NT2/D1 (cell line): Measurements from ENCODE around the gene TENM4.

ENCODE experiments used
- DNase-seq: peaks from one replicate; pipeline ENCODE4 v3.0.0-alpha.2; 2011; ENCODE audit warnings: low read depth, low spot score
- H3K27me3 ChIP-seq: 2 replicates; pipeline ENCODE4 v1.6.0; 2011; ENCODE audit warnings: mild to moderate bottlenecking; ENCODE audit not compliant: insufficient read length, insufficient read depth
- H3K36me3 ChIP-seq: 2 replicates; pipeline ENCODE4 v1.6.1; 2011; ENCODE audit warnings: mild to moderate bottlenecking, low read length, mixed read lengths; ENCODE audit not compliant: insufficient read depth, insufficient read length
- H3K4me1 ChIP-seq: 2 replicates; pipeline ENCODE4 v1.5.1; 2011; ENCODE audit not compliant: insufficient read depth, insufficient read length
- H3K4me3 ChIP-seq: 2 replicates; pipeline ENCODE4 v1.5.1; 2011; ENCODE audit warnings: low read depth; ENCODE audit not compliant: insufficient read length
- H3K9ac ChIP-seq: 2 replicates; pipeline ENCODE4 v1.6.0; 2011; ENCODE audit warnings: low read depth; ENCODE audit not compliant: insufficient read length
- H3K9me3 ChIP-seq: 2 replicates; pipeline ENCODE4 v1.5.1; 2011; ENCODE audit warnings: mild to moderate bottlenecking, low read length; ENCODE audit not compliant: insufficient read depth
- SUZ12 ChIP-seq: IDR thresholded peaks from 2 replicates; pipeline ENCODE4 v1.6.1; 2011; ENCODE audit not compliant: insufficient read length, insufficient read depth; ENCODE audit errors: extremely low read depth
- YY1 ChIP-seq: IDR thresholded peaks from 2 replicates; pipeline ENCODE4 v1.6.1; 2011; ENCODE audit not compliant: insufficient read length, insufficient read depth
- ZNF274 ChIP-seq: IDR thresholded peaks from 2 replicates; pipeline ENCODE4 v1.6.1; 2011; ENCODE audit warnings: mild to moderate bottlenecking, low read depth, low read length

TENM4 gene

DNA sequence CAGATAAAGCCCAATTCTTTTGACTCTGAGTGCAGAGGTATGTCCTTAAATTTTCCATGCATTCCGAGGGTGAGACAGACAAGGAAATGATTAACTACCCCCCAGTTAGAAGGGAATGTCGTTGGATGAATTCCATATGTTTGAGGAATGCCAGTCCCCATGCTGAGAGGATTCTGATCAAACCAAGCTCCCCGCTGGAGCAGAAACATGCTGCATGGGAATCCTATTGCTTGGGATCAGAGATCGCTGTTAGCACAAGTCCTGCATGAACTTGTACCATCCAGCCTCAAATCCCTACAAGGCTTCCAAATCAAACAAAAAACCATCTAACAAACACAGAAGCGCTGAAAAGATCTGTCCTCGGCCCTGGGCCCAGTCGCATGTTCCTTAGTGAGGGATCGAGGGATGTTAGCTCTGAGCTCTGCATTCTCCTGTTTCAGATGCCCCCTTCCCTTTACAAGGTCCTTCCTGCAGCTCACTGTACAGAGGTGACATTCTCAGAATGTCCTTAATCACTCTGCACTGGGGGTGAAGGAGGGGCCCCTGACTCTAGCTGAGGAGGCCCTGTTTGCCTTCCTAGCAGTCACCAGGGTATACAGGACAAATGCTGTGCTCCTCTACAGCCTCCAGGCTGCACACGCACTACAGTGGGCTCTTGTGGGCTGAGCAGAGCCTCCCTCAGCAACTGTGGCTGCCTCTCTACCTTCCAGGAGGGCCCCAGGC, 353.4 kb downstream of the TENM4 start:
- H3K9ac ChIP-seq, result peak overlapping the region; percentile 53
- DNase-seq, result peak; percentile 63
- TF ChIP-seq ZNF274 (no peak), SUZ12 (no peak), YY1 (no peak)
- no peaks in the 10 kb centered on the region for H3K9me3 ChIP-seq
- H3K27me3 ChIP-seq, result no peaks in the 10 kb centered on the region
- H3K4me1 ChIP-seq, result peaks cover 16% of the 10 kb centered on the region
- H3K36me3 ChIP-seq, result no peaks in the 10 kb centered on the region
- H3K4me3 ChIP-seq, result no peak overlapping the region

DNA sequence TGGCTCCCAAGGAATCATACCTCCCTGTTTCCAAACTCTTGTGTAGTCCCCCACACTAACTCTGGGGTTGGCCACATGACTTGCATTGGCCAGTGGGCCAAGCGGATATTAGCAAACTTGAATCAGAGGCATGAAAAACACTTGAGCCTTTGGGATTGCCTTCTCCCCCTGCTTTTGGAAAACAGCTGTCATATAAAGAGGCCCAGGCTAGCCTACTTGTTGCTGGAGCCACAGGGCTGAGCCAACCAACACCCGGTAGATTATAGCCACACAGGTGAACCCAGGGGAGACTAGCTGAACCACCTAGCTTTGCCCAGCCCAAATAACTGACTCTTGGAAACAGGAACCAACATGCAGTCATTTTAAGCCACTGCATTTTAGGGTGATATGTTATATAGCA, 354.8 kb downstream of the TENM4 start:
- Histone ChIP-seq H3K4me1 (peaks cover 17% of the 10 kb centered on the region), H3K36me3 (no peaks in the 10 kb centered on the region), H3K9me3 (no peaks in the 10 kb centered on the region), H3K9ac (no peak overlapping the region), H3K27me3 (no peaks in the 10 kb centered on the region), H3K4me3 (no peak overlapping the region)
- no peak for DNase-seq
- no peak for TF ChIP-seq YY1
- TF ChIP-seq SUZ12, result no peak
- TF ChIP-seq ZNF274, result no peak

DNA sequence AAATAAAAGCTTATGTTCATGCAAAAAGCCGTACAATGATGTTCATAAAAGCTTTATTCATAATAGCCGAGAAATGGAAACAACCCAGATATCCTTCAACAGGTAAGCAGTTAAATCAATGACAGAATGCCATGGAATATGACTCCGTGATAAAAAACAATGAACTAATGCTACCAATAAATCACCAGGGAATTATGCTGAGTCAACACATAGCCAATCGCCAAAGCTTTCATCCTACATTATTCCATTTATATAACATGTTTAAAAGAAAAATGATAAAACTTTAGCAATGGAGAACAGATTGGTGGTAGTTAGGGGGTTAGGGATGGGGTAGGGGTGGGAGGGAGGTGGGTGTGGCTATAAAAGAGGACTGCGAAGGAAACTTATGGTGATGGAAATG, 356.4 kb downstream of the TENM4 start:
- H3K9ac ChIP-seq, result no peak overlapping the region
- DNase-seq, result no peak
- TF ChIP-seq ZNF274, result no peak
- no peak for TF ChIP-seq YY1
- TF ChIP-seq SUZ12, result no peak
- no peaks in the 10 kb centered on the region for H3K9me3 ChIP-seq
- H3K36me3 ChIP-seq, result no peaks in the 10 kb centered on the region
- H3K4me1 ChIP-seq, result peaks cover 15% of the 10 kb centered on the region
- no peak overlapping the region for H3K4me3 ChIP-seq
- H3K27me3 ChIP-seq, result no peaks in the 10 kb centered on the region

DNA sequence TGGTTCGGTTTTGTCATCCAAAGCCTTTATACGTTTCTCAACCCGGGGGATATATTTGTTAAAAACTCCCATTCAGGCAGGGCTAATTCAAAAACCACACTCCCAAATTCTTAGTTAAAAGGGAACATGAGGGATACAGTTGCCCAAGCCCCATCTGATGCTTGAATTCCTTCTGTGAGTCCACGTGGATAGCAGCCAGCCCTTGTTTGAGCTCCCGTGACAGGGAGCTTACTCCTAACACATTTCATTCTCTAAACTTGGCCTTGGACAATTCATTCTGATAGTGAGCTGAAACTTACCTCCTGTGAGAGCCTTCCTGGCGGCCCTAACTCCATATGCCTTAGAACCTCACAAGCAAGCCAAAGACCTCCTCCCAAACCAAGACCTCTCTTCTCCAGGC, 357.5 kb downstream of the TENM4 start:
- DNase-seq, result no peak
- TF ChIP-seq ZNF274 (no peak), YY1 (no peak), SUZ12 (no peak)
- Histone ChIP-seq H3K36me3 (no peaks in the 10 kb centered on the region), H3K4me1 (peaks cover 13% of the 10 kb centered on the region), H3K9me3 (no peaks in the 10 kb centered on the region), H3K4me3 (no peak overlapping the region), H3K27me3 (no peaks in the 10 kb centered on the region), H3K9ac (no peak overlapping the region)

DNA sequence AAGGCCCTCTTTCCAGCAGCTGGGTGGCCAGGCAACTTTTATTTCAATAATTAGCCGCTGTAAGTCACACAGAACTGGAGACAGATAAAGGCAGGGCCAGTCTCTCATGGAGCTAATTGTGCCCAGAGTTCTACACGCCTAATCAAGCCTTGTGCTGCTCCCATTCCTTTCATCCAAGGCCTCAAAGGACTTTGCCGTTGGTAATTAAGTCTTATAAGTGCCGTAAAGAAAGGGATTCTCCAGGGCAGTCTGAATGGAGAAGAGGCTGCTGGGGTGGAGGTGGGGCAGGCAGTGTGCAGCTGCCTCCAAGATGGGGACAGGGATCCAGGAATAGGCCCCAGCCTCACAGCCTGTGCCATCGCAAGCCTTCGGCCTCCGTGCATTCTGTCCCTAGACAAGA, 357.9 kb downstream of the TENM4 start:
- DNase-seq, result no peak
- no peaks in the 10 kb centered on the region for H3K27me3 ChIP-seq
- H3K9me3 ChIP-seq, result no peaks in the 10 kb centered on the region
- no peak overlapping the region for H3K9ac ChIP-seq
- H3K4me3 ChIP-seq, result no peak overlapping the region
- no peak for TF ChIP-seq ZNF274
- H3K4me1 ChIP-seq, result peaks cover 10% of the 10 kb centered on the region
- no peaks in the 10 kb centered on the region for H3K36me3 ChIP-seq

DNA sequence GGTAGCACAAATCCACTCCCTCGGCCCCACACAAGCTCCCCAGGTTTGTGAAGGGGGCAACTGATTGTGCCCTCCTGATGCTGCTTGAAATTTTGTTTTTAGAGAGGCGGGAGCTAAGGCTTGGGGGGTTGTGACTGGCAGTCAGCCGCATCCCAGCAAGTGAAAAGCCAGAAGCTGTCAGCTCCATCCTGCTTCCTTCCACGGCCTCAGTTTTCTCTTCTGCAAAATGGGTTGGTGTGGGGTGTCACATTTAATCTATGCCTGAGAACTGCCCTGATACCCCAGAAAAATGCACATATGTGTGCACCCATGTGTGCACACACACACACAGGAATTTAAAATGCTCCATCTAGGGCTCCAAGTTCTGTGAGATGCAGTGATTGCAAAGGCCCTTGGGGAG, 358.6 kb downstream of the TENM4 start:
- Histone ChIP-seq H3K9me3 (no peaks in the 10 kb centered on the region), H3K9ac (no peak overlapping the region), H3K27me3 (no peaks in the 10 kb centered on the region), H3K36me3 (no peaks in the 10 kb centered on the region), H3K4me1 (peaks cover 4% of the 10 kb centered on the region), H3K4me3 (no peak overlapping the region)
- TF ChIP-seq SUZ12, result no peak
- no peak for TF ChIP-seq YY1
- TF ChIP-seq ZNF274, result no peak
- no peak for DNase-seq

DNA sequence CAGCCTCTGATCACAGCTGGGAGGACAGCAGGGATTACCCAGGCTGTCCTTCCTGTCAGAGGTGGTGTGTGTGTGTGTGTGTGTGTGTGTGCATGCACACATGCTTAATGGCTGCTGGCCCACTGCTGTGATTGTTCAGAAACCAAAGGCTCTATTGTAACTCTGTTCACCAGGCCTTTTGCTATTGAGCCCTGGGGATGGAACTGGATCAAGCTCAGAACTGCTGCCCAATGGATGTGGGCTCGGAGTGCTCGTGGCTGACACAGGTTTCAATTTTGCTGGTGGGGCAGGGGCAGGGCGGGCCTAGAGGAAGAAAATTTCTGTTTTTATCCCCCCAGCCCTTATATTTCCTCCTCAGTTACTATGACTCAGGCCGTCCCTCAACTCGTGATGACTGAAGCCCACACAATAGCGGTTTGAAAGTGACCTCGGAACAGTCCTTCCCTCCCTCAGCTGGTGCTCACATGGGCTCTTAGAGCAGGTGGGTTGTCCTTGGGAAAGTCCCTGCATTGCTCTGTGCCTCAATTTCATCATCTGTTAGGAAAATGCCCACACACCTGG, 359.3 kb downstream of the TENM4 start:
- Histone ChIP-seq H3K27me3 (no peaks in the 10 kb centered on the region), H3K4me1 (peaks cover 4% of the 10 kb centered on the region), H3K9me3 (no peaks in the 10 kb centered on the region), H3K4me3 (no peak overlapping the region), H3K9ac (no peak overlapping the region), H3K36me3 (no peaks in the 10 kb centered on the region)
- TF ChIP-seq ZNF274 (no peak), YY1 (no peak), SUZ12 (no peak)
- no peak for DNase-seq
